ENCODE results near the gene PLPPR5.

Gene PLPPR5

DNA sequence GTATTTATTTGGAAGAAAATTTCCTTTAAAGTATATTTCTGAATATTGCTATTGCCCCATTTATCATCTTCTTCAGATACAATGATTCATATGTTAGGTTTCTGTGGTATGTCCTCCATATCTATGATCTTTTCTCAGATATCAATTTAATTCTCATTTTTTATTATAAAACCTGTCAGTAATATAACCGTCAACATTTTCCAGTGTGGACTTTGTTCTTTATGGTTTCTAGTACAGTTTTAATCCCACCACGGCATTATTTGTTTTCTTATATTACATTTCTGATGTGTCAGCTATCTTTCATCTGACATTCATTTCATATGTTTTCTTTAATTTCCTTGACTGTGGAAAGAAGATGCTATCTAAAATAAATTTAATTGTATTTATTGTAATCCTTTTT lies 97.9 kb downstream of the PLPPR5 start:
- Histone ChIP-seq H3K36me3 (ENCODE audit: control insufficient read depth, insufficient read depth, low read length, severe bottlenecking) (no peaks in the 10 kb centered on the region), H3K27me3 (replicated peaks; ENCODE audit: control insufficient read depth, insufficient read depth, low read length) (no peaks in the 10 kb centered on the region), H3K9ac (ENCODE audit: low read length) (no peak overlapping the region), H3K4me1 (ENCODE audit: control insufficient read depth, insufficient read depth, low read length) (peaks cover 8% of the 10 kb centered on the region), H3K9me3 (ENCODE audit: control insufficient read depth, low read length) (no peaks in the 10 kb centered on the region), H3K4me3 (ENCODE audit: low read length) (no peak overlapping the region)
- DNase-seq (ENCODE audit: low read depth): no peak

DNA sequence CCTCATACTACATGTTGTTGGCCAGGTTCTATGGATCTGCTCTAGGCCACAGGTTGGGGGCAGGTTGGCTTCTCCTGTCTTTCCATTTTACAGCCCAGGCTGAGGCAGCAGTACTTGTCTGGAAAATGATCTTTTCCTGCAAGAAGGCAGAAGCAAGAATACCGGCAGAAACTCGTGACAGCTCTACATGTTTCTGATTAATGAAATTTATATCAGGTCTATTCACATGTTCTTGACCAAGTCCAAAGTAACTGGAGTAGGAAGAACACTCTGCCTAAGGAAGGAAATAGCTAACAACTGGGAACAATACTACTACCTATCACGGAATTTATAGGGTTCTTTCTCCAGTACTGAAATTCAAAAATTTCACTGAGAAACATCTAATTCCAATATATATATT lies 98.3 kb downstream of the PLPPR5 start:
- no peak for DNase-seq (ENCODE audit: low read depth)
- Histone ChIP-seq H3K4me1 (ENCODE audit: control insufficient read depth, insufficient read depth, low read length) (peaks cover 8% of the 10 kb centered on the region), H3K4me3 (ENCODE audit: low read length) (no peak overlapping the region), H3K9ac (ENCODE audit: low read length) (no peak overlapping the region), H3K9me3 (ENCODE audit: control insufficient read depth, low read length) (no peaks in the 10 kb centered on the region), H3K27me3 (replicated peaks; ENCODE audit: control insufficient read depth, insufficient read depth, low read length) (no peaks in the 10 kb centered on the region), H3K36me3 (ENCODE audit: control insufficient read depth, insufficient read depth, low read length, severe bottlenecking) (no peaks in the 10 kb centered on the region)

DNA sequence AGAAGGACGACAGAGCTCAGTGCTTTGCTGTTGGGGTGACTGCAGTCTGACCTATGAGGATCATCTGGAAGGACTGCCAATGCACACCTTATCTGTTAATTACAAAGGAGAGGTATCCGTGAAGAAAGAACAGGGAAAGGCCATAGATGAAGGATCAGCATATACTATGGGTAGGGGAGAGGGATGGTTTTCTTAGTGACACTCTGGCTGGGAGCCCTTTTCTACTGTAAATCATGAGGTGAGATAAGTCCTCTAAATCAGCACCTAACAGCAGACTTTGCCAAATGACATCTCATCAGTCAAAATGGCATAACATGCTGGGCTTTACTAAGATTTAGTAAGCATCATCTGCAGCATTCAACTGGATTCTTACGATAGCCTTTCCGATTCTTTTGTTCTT lies 100.0 kb downstream of the PLPPR5 start:
- no peaks in the 10 kb centered on the region for H3K36me3 ChIP-seq (ENCODE audit: control insufficient read depth, insufficient read depth, low read length, severe bottlenecking)
- H3K9me3 ChIP-seq (ENCODE audit: control insufficient read depth, low read length): no peaks in the 10 kb centered on the region
- peaks cover 8% of the 10 kb centered on the region for H3K4me1 ChIP-seq (ENCODE audit: control insufficient read depth, insufficient read depth, low read length)
- H3K9ac ChIP-seq (ENCODE audit: low read length): no peak overlapping the region
- H3K27me3 ChIP-seq (replicated peaks; ENCODE audit: control insufficient read depth, insufficient read depth, low read length): no peaks in the 10 kb centered on the region
- no peak for DNase-seq (ENCODE audit: low read depth)
- no peak overlapping the region for H3K4me3 ChIP-seq (ENCODE audit: low read length)

DNA sequence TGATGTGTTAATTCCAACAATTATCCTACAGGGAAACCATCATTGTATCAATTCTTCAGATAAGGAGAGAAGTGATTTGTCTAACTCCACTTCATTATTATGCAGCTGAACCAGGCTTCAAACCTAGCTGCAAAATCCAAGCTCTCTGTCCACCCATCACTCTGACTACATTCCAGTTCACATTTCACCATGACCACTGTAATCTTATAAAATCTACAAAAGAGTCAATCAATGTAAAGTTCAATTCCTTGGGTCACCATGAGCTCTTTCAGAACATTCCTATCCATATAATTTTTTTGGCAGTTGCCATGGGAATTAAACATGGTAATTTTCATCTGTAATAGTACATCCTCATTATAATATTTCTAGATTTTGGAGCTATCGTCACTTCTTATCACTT lies 100.9 kb downstream of the PLPPR5 start:
- H3K4me1 ChIP-seq (ENCODE audit: control insufficient read depth, insufficient read depth, low read length): peaks cover 12% of the 10 kb centered on the region
- no peak overlapping the region for H3K9ac ChIP-seq (ENCODE audit: low read length)
- no peaks in the 10 kb centered on the region for H3K36me3 ChIP-seq (ENCODE audit: control insufficient read depth, insufficient read depth, low read length, severe bottlenecking)
- peak; percentile 77 for DNase-seq (ENCODE audit: low read depth)
- H3K9me3 ChIP-seq (ENCODE audit: control insufficient read depth, low read length): no peaks in the 10 kb centered on the region
- no peaks in the 10 kb centered on the region for H3K27me3 ChIP-seq (replicated peaks; ENCODE audit: control insufficient read depth, insufficient read depth, low read length)
- H3K4me3 ChIP-seq (ENCODE audit: low read length): no peak overlapping the region

DNA sequence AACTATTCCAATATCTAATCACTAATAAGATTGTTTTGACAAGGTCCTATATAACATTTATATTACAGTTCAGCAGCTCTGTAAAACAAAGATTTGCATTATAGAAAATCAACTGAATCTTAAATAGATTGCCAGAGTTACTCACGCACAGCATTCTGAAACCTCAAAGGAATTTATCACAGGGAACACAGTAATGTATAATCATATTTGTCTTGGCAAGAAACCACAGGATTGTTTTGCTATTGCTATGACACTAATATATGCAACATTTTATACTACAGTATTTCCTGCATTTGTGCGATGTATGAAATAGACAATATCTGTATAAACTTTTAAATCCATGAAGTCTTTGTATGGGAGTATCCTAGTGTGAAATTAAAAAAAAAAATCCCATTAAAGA lies 101.4 kb downstream of the PLPPR5 start:
- H3K4me3 ChIP-seq (ENCODE audit: low read length): no peak overlapping the region
- peaks cover 17% of the 10 kb centered on the region for H3K4me1 ChIP-seq (ENCODE audit: control insufficient read depth, insufficient read depth, low read length)
- H3K27me3 ChIP-seq (replicated peaks; ENCODE audit: control insufficient read depth, insufficient read depth, low read length): no peaks in the 10 kb centered on the region
- no peaks in the 10 kb centered on the region for H3K9me3 ChIP-seq (ENCODE audit: control insufficient read depth, low read length)
- H3K9ac ChIP-seq (ENCODE audit: low read length): no peak overlapping the region
- DNase-seq (ENCODE audit: low read depth): peak; percentile 92
- no peaks in the 10 kb centered on the region for H3K36me3 ChIP-seq (ENCODE audit: control insufficient read depth, insufficient read depth, low read length, severe bottlenecking)

DNA sequence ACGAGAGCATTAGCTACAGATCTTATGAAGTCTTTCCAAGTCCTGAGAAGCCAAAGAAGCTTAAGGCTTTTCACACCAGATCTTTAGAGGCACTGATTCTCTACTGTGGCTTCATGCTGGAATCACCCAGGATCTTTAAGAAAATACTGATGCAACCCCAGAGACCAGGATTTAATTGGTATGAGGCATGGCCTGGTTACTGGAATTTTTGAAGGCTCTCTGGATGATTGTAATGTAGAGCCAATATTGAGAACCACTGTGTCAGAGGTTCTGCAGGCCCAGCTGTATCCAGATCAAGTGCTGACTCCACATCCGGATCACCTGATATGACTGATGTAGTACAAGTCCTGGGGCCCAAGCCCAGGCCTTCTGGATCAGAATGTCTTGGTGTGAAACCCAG lies 105.7 kb downstream of the PLPPR5 start:
- peak overlapping the region; percentile 3 for H3K9ac ChIP-seq (ENCODE audit: low read length)
- no peaks in the 10 kb centered on the region for H3K9me3 ChIP-seq (ENCODE audit: control insufficient read depth, low read length)
- no peaks in the 10 kb centered on the region for H3K36me3 ChIP-seq (ENCODE audit: control insufficient read depth, insufficient read depth, low read length, severe bottlenecking)
- H3K4me1 ChIP-seq (ENCODE audit: control insufficient read depth, insufficient read depth, low read length): peaks cover 19% of the 10 kb centered on the region
- H3K4me3 ChIP-seq (ENCODE audit: low read length): no peak overlapping the region
- H3K27me3 ChIP-seq (replicated peaks; ENCODE audit: control insufficient read depth, insufficient read depth, low read length): no peaks in the 10 kb centered on the region
- peak; percentile 67 for DNase-seq (ENCODE audit: low read depth)

DNA sequence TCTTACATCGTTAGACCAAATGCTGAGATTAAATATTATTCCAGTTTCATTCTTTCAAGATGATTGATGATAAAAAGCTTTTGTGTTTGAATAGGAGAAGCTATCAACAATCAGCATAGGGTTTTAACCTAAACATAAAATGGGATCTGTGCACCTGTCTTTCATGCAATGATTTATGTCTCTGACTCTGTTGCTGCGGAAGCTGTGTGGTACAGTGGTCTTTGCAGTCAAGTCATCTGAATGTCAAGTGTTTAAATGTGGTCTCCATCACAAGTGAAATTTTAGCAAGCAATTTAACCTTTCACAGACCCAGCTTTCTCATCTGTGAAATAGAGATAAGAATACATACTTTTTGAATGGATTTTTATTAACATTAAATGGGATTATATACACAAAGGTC lies 107.2 kb downstream of the PLPPR5 start:
- H3K9me3 ChIP-seq (ENCODE audit: control insufficient read depth, low read length): no peaks in the 10 kb centered on the region
- no peak for DNase-seq (ENCODE audit: low read depth)
- H3K9ac ChIP-seq (ENCODE audit: low read length): no peak overlapping the region
- no peaks in the 10 kb centered on the region for H3K27me3 ChIP-seq (replicated peaks; ENCODE audit: control insufficient read depth, insufficient read depth, low read length)
- H3K4me3 ChIP-seq (ENCODE audit: low read length): no peak overlapping the region
- H3K36me3 ChIP-seq (ENCODE audit: control insufficient read depth, insufficient read depth, low read length, severe bottlenecking): no peaks in the 10 kb centered on the region
- peaks cover 11% of the 10 kb centered on the region for H3K4me1 ChIP-seq (ENCODE audit: control insufficient read depth, insufficient read depth, low read length)

DNA sequence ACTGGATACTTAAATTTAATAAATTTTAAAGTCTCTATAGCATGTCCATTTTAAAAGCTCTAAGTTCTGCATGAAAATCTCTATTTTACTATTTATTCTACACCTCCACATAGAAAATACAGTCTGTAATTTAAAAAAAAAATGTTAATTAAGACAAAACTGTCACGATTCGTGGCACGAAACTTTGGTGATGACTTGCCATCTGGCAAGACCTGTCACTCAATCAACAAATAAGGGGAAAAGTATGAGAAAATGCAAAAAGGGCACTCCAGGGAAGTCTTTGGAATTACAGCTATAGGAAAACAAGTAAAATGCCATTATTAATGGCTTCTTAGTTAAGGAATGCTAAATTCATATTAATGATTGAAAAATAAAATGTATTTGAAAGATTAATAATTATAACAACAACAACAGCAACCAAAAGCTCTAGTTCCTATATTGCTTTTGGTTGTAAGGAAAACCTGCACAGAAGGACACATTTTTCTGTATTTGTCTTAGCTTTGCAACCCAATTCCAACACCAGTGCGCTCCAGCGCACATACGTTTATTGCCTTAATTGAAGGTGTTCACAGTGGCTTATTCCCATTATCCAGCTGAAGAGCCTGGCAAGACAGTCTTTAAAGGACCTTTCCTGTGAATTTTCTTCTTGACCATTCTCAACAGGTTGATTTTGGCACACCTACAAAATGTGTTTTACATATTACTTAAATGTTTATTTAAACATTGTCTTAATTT lies 107.8 kb downstream of the PLPPR5 start:
- Histone ChIP-seq H3K27me3 (replicated peaks; ENCODE audit: control insufficient read depth, insufficient read depth, low read length) (no peaks in the 10 kb centered on the region), H3K9me3 (ENCODE audit: control insufficient read depth, low read length) (no peaks in the 10 kb centered on the region), H3K4me1 (ENCODE audit: control insufficient read depth, insufficient read depth, low read length) (peaks cover 11% of the 10 kb centered on the region), H3K4me3 (ENCODE audit: low read length) (no peak overlapping the region), H3K9ac (ENCODE audit: low read length) (no peak overlapping the region), H3K36me3 (ENCODE audit: control insufficient read depth, insufficient read depth, low read length, severe bottlenecking) (no peaks in the 10 kb centered on the region)
- DNase-seq (ENCODE audit: low read depth): no peak

DNA sequence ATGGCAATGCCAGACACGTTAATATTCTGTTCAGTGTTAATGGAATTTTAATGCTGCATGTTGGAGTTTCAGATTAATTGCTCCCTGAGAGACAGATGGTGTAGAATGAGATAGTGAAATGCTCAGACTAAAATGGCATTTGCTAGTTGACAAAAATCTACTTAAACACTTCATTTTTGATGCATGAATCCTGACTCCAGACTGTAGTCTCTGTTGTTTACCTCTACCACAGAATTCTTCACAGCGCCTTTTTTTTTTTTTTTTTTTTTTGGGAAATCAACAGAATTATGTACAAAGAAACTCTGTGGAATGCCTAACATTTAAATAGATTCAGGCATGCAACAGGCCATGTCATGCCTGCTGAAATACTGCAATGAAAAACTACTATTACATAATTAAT lies 111.3 kb downstream of the PLPPR5 start:
- Histone ChIP-seq H3K9ac (ENCODE audit: low read length) (no peak overlapping the region), H3K4me3 (ENCODE audit: low read length) (no peak overlapping the region), H3K27me3 (replicated peaks; ENCODE audit: control insufficient read depth, insufficient read depth, low read length) (no peaks in the 10 kb centered on the region), H3K36me3 (ENCODE audit: control insufficient read depth, insufficient read depth, low read length, severe bottlenecking) (no peaks in the 10 kb centered on the region), H3K4me1 (ENCODE audit: control insufficient read depth, insufficient read depth, low read length) (peaks cover 4% of the 10 kb centered on the region), H3K9me3 (ENCODE audit: control insufficient read depth, low read length) (no peaks in the 10 kb centered on the region)
- DNase-seq (ENCODE audit: low read depth): no peak

DNA sequence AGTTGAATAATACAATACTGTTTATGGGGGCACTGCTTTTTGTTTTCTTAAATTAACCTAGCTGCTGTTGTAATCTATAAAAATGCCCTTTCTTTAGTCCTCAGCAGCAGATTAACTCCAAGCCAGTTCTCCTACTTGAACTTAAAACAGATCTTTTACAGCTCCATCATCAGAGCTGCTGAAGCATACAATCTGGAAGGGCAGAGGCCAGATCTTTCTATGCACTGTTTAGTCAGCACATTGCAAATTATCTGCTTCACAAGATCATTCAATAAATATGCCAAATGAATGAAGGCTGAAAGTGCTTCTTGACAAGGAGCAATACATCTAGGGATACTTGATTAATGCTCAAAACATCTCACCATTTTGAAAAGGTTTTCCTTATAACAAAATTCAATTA lies 115.8 kb downstream of the PLPPR5 start:
- Histone ChIP-seq H3K27me3 (replicated peaks; ENCODE audit: control insufficient read depth, insufficient read depth, low read length) (no peaks in the 10 kb centered on the region), H3K4me1 (ENCODE audit: control insufficient read depth, insufficient read depth, low read length) (no peaks in the 10 kb centered on the region), H3K9me3 (ENCODE audit: control insufficient read depth, low read length) (no peaks in the 10 kb centered on the region), H3K9ac (ENCODE audit: low read length) (no peak overlapping the region), H3K4me3 (ENCODE audit: low read length) (no peak overlapping the region), H3K36me3 (ENCODE audit: control insufficient read depth, insufficient read depth, low read length, severe bottlenecking) (no peaks in the 10 kb centered on the region)
- no peak for DNase-seq (ENCODE audit: low read depth)

DNA sequence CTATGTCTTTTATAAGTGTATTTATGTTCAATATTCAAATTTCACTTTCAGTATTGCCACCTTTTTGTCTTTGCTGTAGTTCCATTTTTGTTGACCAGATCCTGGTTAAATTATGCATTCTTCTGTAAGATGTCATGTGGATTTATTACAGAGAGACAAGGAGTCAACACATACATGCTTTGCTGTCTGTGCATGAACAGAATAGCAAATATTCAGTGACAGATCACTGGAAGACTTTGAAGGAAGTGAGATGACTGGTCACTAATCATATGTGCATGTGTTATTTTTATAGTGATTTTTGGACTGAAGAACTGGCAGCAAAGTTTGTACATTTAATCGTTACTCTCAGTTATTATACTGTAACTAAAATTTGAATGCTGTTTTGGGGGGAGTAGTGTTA lies 117.2 kb downstream of the PLPPR5 start:
- Histone ChIP-seq H3K4me3 (ENCODE audit: low read length) (no peak overlapping the region), H3K9ac (ENCODE audit: low read length) (no peak overlapping the region), H3K27me3 (replicated peaks; ENCODE audit: control insufficient read depth, insufficient read depth, low read length) (no peaks in the 10 kb centered on the region), H3K9me3 (ENCODE audit: control insufficient read depth, low read length) (peaks cover 1% of the 10 kb centered on the region), H3K36me3 (ENCODE audit: control insufficient read depth, insufficient read depth, low read length, severe bottlenecking) (no peaks in the 10 kb centered on the region), H3K4me1 (ENCODE audit: control insufficient read depth, insufficient read depth, low read length) (no peaks in the 10 kb centered on the region)
- no peak for DNase-seq (ENCODE audit: low read depth)

DNA sequence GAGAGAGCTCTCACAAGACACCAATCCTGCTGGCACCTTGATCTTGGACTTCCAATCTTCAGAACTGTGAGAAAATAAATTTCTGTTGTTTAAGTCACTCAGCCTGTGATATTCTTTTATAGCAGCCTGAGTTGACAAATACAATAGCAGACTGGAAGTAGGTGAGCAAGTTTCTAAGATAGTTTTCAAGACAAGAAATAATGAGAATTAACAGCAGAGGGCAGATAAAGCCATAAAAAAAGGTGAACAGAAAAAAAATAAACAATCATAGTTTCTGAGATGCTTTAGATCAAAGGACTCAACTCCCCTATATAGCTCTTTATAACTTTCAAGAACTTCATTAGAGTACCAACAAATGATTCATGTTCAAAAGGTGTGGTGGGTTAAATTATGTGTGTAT lies 119.8 kb downstream of the PLPPR5 start:
- no peak overlapping the region for H3K9ac ChIP-seq (ENCODE audit: low read length)
- H3K9me3 ChIP-seq (ENCODE audit: control insufficient read depth, low read length): peaks cover 6% of the 10 kb centered on the region
- H3K36me3 ChIP-seq (ENCODE audit: control insufficient read depth, insufficient read depth, low read length, severe bottlenecking): no peaks in the 10 kb centered on the region
- H3K4me1 ChIP-seq (ENCODE audit: control insufficient read depth, insufficient read depth, low read length): no peaks in the 10 kb centered on the region
- H3K27me3 ChIP-seq (replicated peaks; ENCODE audit: control insufficient read depth, insufficient read depth, low read length): no peaks in the 10 kb centered on the region
- DNase-seq (ENCODE audit: low read depth): peak; percentile 25
- H3K4me3 ChIP-seq (ENCODE audit: low read length): no peak overlapping the region
